Bronchial epithelial cell (primary cell): ENCODE data around the gene CHCHD6. TPM values are rescaled to one million over a fixed set of nuclear protein-coding genes. Genes with fewer than 3 reads are reported as not detected.
A peak's percentile ranks its signal among the peaks of the same experiment; 100 is the strongest.

Source experiments
- DNase-seq: peaks from one replicate; pipeline ENCODE4 v3.0.0-alpha.2; 2010; ENCODE audit warnings: low read depth
- FAIRE-seq: peaks from 2 replicates; lab custom pipeline; 2011; peaks lifted over from hg19 to GRCh38; lab: Jason Lieb, UNC
- H3K27me3 ChIP-seq: 2 replicates; pipeline ENCODE4 v1.5.1; 2011; ENCODE audit warnings: low read length; ENCODE audit not compliant: control insufficient read depth, insufficient read depth
- H3K36me3 ChIP-seq: 2 replicates; pipeline ENCODE4 v1.5.1; 2011; ENCODE audit warnings: low read length; ENCODE audit not compliant: control insufficient read depth, insufficient read depth
- H3K4me3 ChIP-seq: 2 replicates; pipeline ENCODE4 v1.5.1; 2011; ENCODE audit warnings: mild to moderate bottlenecking, low read depth, low read length, control low read depth
- CTCF ChIP-seq: IDR thresholded peaks from 2 replicates; pipeline ENCODE4 v1.5.1; 2011; ENCODE audit warnings: mild to moderate bottlenecking, moderate library complexity, low read length, control low read depth, inconsistent platforms; ENCODE audit not compliant: insufficient read depth, severe bottlenecking
- total RNA-seq: library from RNA; depleted of rRNA; stranded (reverse); fragments of >200 nt; gene quantifications from 2 replicates; pipeline ENCODE4 v1.2.1, GENCODE V29; 2014

Gene CHCHD6
- total RNA-seq, 1 donor from 2014 or later: 25.5 TPM

DNA sequence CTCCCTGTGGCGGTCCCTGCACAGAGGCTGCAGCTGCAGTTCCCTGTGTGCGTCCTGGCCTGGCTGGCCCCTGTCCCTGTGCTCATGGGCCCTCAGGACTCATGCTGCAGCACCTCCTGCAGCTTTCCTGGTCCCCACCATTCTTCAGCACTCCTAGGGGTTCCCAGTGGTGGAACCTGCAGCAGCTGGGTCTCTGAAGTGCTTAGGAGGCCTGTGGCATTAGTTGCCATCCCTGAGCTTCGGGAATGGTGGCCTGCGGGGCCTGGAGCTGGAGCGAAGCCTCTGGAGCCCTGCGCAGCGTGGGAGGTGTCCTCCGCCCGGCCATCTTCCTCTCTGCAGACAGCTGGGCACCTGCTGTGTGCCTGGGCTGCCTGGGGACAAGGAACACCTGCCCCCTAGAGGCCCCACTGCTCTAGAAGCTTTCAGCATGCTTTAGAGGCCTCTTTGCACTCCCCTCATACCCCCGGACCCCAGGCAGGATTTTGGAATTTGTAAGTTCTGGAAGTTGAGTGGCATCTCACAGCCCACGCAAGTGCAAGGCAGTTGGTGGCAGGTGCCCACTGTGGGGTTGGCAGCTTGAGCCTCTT is 292.0 kb downstream of the CHCHD6 start:
- H3K4me3 ChIP-seq: no peak overlapping the region
- H3K27me3 ChIP-seq: no peaks in the 10 kb centered on the region
- FAIRE-seq: peak; percentile 28
- peaks cover 19% of the 10 kb centered on the region for H3K36me3 ChIP-seq
- no peak for DNase-seq
- peak; percentile 43 for TF ChIP-seq CTCF

- peak; percentile 64 for FAIRE-seq
- no peak for TF ChIP-seq CTCF
- H3K4me3 ChIP-seq: no peak overlapping the region
- H3K36me3 ChIP-seq: peaks cover 15% of the 10 kb centered on the region
- no peaks in the 10 kb centered on the region for H3K27me3 ChIP-seq
- DNase-seq: peak; percentile 43
These were observed 292.9 kb downstream of the CHCHD6 start for GRCh38 chr3:126996905-126997304.

DNA sequence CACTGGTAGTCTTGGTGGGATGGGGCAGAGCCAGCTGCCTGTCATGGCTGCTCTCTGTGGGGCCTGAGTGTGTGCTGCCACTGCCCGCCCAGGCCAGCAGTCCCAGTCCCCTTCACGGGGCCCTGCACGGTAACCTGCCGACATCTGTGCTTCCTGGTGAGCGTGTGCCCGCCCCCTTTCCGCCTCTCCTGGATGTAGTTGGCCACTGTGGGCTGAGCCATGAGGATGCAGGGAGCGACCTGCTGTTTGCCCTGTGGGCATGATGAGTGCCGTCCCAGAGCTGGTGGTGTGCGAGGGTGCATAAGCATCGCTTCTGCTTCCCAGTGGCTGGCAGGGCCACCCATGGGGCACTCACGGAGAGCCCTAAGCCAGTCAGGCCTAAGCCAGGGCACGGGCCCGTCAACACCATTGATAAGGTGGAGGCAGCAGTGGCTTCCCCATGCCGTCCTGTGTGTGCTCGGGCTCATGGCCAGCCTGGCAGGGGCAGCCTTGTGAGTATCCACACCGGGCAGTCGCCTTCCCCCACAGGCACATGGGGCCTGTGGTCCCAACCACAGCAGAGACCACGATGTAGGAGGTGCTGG is 293.5 kb downstream of the CHCHD6 start:
- no peak for DNase-seq
- no peak for FAIRE-seq
- Histone ChIP-seq H3K36me3 (peaks cover 16% of the 10 kb centered on the region), H3K27me3 (no peaks in the 10 kb centered on the region), H3K4me3 (no peak overlapping the region)
- TF ChIP-seq CTCF: no peak

- TF ChIP-seq CTCF: no peak
- H3K36me3 ChIP-seq: peaks cover 12% of the 10 kb centered on the region
- DNase-seq (no peak), FAIRE-seq (no peak)
- H3K27me3 ChIP-seq: no peaks in the 10 kb centered on the region
- no peak overlapping the region for H3K4me3 ChIP-seq
These were observed 294.3 kb downstream of the CHCHD6 start for GRCh38 chr3:126998320-126998719.

- FAIRE-seq (no peak), DNase-seq (no peak)
- TF ChIP-seq CTCF: no peak
- H3K4me3 ChIP-seq: no peak overlapping the region
- H3K36me3 ChIP-seq: peaks cover 16% of the 10 kb centered on the region
- no peaks in the 10 kb centered on the region for H3K27me3 ChIP-seq
These were observed 294.7 kb downstream of the CHCHD6 start for GRCh38 chr3:126998728-126999127.
